ENCODE data around the gene PLAGL2. TPM values are rescaled to one million over a fixed set of nuclear protein-coding genes. Genes with fewer than 3 reads are reported as not detected.

PLAGL2 gene
- total and polyA plus RNA-seq, 2 of the 8 experiments (the other 6 are each of a cell fraction or from before 2014, with no cell fraction given), result 20.6 to 25.4 TPM

- TF ChIP-seq RXRA (IDR thresholded peaks at IDR 0.05; ENCODE audit: insufficient read depth, low read depth, low read length), result no peak
- no peak for TF ChIP-seq MAFK (IDR thresholded peaks at IDR 0.05; ENCODE audit: low read depth, low read length)
- TF ChIP-seq KDM5A (IDR thresholded peaks at IDR 0.05; ENCODE audit: low read length), result no peak
- TF ChIP-seq JUN (IDR thresholded peaks at IDR 0.05; ENCODE audit: low read depth, low read length), result no peak
- no peak for TF ChIP-seq USF2 (IDR thresholded peaks at IDR 0.05; ENCODE audit: low read length)
Observed at GRCh38 chr20:32229251-32229747, 21.8 kb upstream of the PLAGL2 start (continued).

Measured in H1 (cell line).